ENCODE results near the gene FAM167B.
"Not testable (repeated sequence)": the region's sequence is repeated elsewhere in the genome, so short reads cannot be mapped to it uniquely, and the experiment has no call there.

Gene FAM167B

GRCh38 chr1:32256473-32257226 is 9.6 kb downstream of the FAM167B start:
- H3K4me1 ChIP-seq (ENCODE audit: insufficient read depth, low read length) = no peaks in the 10 kb centered on the region
- no peak overlapping the region for H2AFZ ChIP-seq (ENCODE audit: low read depth, low read length)
- H3K4me3 ChIP-seq (ENCODE audit: low read length) = no peak overlapping the region
- no peaks in the 10 kb centered on the region for H3K36me3 ChIP-seq (ENCODE audit: insufficient read depth, low read length)
- H3K9me3 ChIP-seq (ENCODE audit: low read length) = no peaks in the 10 kb centered on the region
- no peaks in the 10 kb centered on the region for H3K27me3 ChIP-seq (ENCODE audit: insufficient read depth, low read length)

GRCh38 chr1:32257227-32257508 is 10.1 kb downstream of the FAM167B start:
- Histone ChIP-seq H3K27me3 (ENCODE audit: insufficient read depth, low read length) (no peaks in the 10 kb centered on the region), H2AFZ (ENCODE audit: low read depth, low read length) (no peak overlapping the region), H3K36me3 (ENCODE audit: insufficient read depth, low read length) (no peaks in the 10 kb centered on the region), H3K4me3 (ENCODE audit: low read length) (no peak overlapping the region), H3K9me3 (ENCODE audit: low read length) (no peaks in the 10 kb centered on the region), H3K4me1 (ENCODE audit: insufficient read depth, low read length) (no peaks in the 10 kb centered on the region)

- H3K4me1 ChIP-seq (ENCODE audit: insufficient read depth, low read length); H3K4me3 ChIP-seq (ENCODE audit: low read length); H3K27me3 ChIP-seq (ENCODE audit: insufficient read depth, low read length); H3K36me3 ChIP-seq (ENCODE audit: insufficient read depth, low read length); H2AFZ ChIP-seq (ENCODE audit: low read depth, low read length); H3K9me3 ChIP-seq (ENCODE audit: low read length): not testable (repeated sequence)
Observed at GRCh38 chr1:32263236-32263593, 16.2 kb downstream of the FAM167B start.

- Histone ChIP-seq H3K4me3 (ENCODE audit: low read length) (no peak overlapping the region), H2AFZ (ENCODE audit: low read depth, low read length) (no peak overlapping the region), H3K27me3 (ENCODE audit: insufficient read depth, low read length) (no peaks in the 10 kb centered on the region), H3K36me3 (ENCODE audit: insufficient read depth, low read length) (no peaks in the 10 kb centered on the region), H3K9me3 (ENCODE audit: low read length) (no peaks in the 10 kb centered on the region), H3K4me1 (ENCODE audit: insufficient read depth, low read length) (no peaks in the 10 kb centered on the region)
Observed at GRCh38 chr1:32263744-32264143, 16.7 kb downstream of the FAM167B start.

- Histone ChIP-seq H3K4me1 (ENCODE audit: insufficient read depth, low read length) (no peaks in the 10 kb centered on the region), H2AFZ (ENCODE audit: low read depth, low read length) (no peak overlapping the region), H3K4me3 (ENCODE audit: low read length) (no peak overlapping the region), H3K9me3 (ENCODE audit: low read length) (no peaks in the 10 kb centered on the region), H3K36me3 (ENCODE audit: insufficient read depth, low read length) (no peaks in the 10 kb centered on the region), H3K27me3 (ENCODE audit: insufficient read depth, low read length) (no peaks in the 10 kb centered on the region)
Observed at GRCh38 chr1:32265846-32266245, 18.8 kb downstream of the FAM167B start.

- H3K4me3 ChIP-seq (ENCODE audit: low read length) = no peak overlapping the region
- no peak overlapping the region for H2AFZ ChIP-seq (ENCODE audit: low read depth, low read length)
- H3K9me3 ChIP-seq (ENCODE audit: low read length) = no peaks in the 10 kb centered on the region
- no peaks in the 10 kb centered on the region for H3K36me3 ChIP-seq (ENCODE audit: insufficient read depth, low read length)
- H3K4me1 ChIP-seq (ENCODE audit: insufficient read depth, low read length) = no peaks in the 10 kb centered on the region
- H3K27me3 ChIP-seq (ENCODE audit: insufficient read depth, low read length) = no peaks in the 10 kb centered on the region
Observed at GRCh38 chr1:32266921-32267591, 20.0 kb downstream of the FAM167B start.

- no peak overlapping the region for H3K4me3 ChIP-seq (ENCODE audit: low read length)
- H3K36me3 ChIP-seq (ENCODE audit: insufficient read depth, low read length) = no peaks in the 10 kb centered on the region
- peaks cover 8% of the 10 kb centered on the region for H3K27me3 ChIP-seq (ENCODE audit: insufficient read depth, low read length)
- H2AFZ ChIP-seq (ENCODE audit: low read depth, low read length) = no peak overlapping the region
- H3K4me1 ChIP-seq (ENCODE audit: insufficient read depth, low read length) = no peaks in the 10 kb centered on the region
- no peaks in the 10 kb centered on the region for H3K9me3 ChIP-seq (ENCODE audit: low read length)
Observed at GRCh38 chr1:32269744-32270143, 22.7 kb downstream of the FAM167B start.

GRCh38 chr1:32272557-32273390 is 25.8 kb downstream of the FAM167B start:
- no peaks in the 10 kb centered on the region for H3K4me1 ChIP-seq (ENCODE audit: insufficient read depth, low read length)
- no peaks in the 10 kb centered on the region for H3K36me3 ChIP-seq (ENCODE audit: insufficient read depth, low read length)
- H3K27me3 ChIP-seq (ENCODE audit: insufficient read depth, low read length) = peaks cover 8% of the 10 kb centered on the region
- peaks cover 11% of the 10 kb centered on the region for H3K9me3 ChIP-seq (ENCODE audit: low read length)
- H3K4me3 ChIP-seq (ENCODE audit: low read length) = no peak overlapping the region
- no peak overlapping the region for H2AFZ ChIP-seq (ENCODE audit: low read depth, low read length)

- H3K36me3 ChIP-seq (ENCODE audit: insufficient read depth, low read length) = no peaks in the 10 kb centered on the region
- H2AFZ ChIP-seq (ENCODE audit: low read depth, low read length) = no peak overlapping the region
- peaks cover 8% of the 10 kb centered on the region for H3K27me3 ChIP-seq (ENCODE audit: insufficient read depth, low read length)
- H3K4me1 ChIP-seq (ENCODE audit: insufficient read depth, low read length) = no peaks in the 10 kb centered on the region
- no peak overlapping the region for H3K4me3 ChIP-seq (ENCODE audit: low read length)
- H3K9me3 ChIP-seq (ENCODE audit: low read length) = peaks cover 11% of the 10 kb centered on the region
Observed at GRCh38 chr1:32273391-32274208, 26.6 kb downstream of the FAM167B start.

- no peak overlapping the region for H3K4me3 ChIP-seq (ENCODE audit: low read length)
- no peaks in the 10 kb centered on the region for H3K36me3 ChIP-seq (ENCODE audit: insufficient read depth, low read length)
- peaks cover 8% of the 10 kb centered on the region for H3K27me3 ChIP-seq (ENCODE audit: insufficient read depth, low read length)
- H3K4me1 ChIP-seq (ENCODE audit: insufficient read depth, low read length) = no peaks in the 10 kb centered on the region
- H2AFZ ChIP-seq (ENCODE audit: low read depth, low read length) = no peak overlapping the region
- H3K9me3 ChIP-seq (ENCODE audit: low read length) = peaks cover 13% of the 10 kb centered on the region
Observed at GRCh38 chr1:32274646-32275340, 27.8 kb downstream of the FAM167B start.

- no peaks in the 10 kb centered on the region for H3K4me1 ChIP-seq (ENCODE audit: insufficient read depth, low read length)
- H3K9me3 ChIP-seq (ENCODE audit: low read length) = peaks cover 17% of the 10 kb centered on the region
- H2AFZ ChIP-seq (ENCODE audit: low read depth, low read length) = no peak overlapping the region
- H3K27me3 ChIP-seq (ENCODE audit: insufficient read depth, low read length) = peaks cover 8% of the 10 kb centered on the region
- H3K4me3 ChIP-seq (ENCODE audit: low read length) = no peak overlapping the region
- H3K36me3 ChIP-seq (ENCODE audit: insufficient read depth, low read length) = no peaks in the 10 kb centered on the region
Observed at GRCh38 chr1:32275424-32275823, 28.4 kb downstream of the FAM167B start.

- Histone ChIP-seq H3K9me3 (ENCODE audit: low read length) (peaks cover 17% of the 10 kb centered on the region), H3K4me1 (ENCODE audit: insufficient read depth, low read length) (no peaks in the 10 kb centered on the region), H3K27me3 (ENCODE audit: insufficient read depth, low read length) (peaks cover 8% of the 10 kb centered on the region), H2AFZ (ENCODE audit: low read depth, low read length) (no peak overlapping the region), H3K4me3 (ENCODE audit: low read length) (no peak overlapping the region), H3K36me3 (ENCODE audit: insufficient read depth, low read length) (no peaks in the 10 kb centered on the region)
Observed at GRCh38 chr1:32276032-32276782, 29.2 kb downstream of the FAM167B start.

Data from neuron (in vitro differentiated cells).